GM21381 (cell line): ENCODE measurements around the gene KRTAP25-1.

Experiments
- ATAC-seq: cut with Tn5 transposase; IDR thresholded peaks from one replicate; pipeline ENCODE4 v1.9.1; 2021; ENCODE audit warnings: mild to moderate bottlenecking, moderate library complexity; ENCODE audit not compliant: unreplicated experiment

Gene KRTAP25-1

DNA sequence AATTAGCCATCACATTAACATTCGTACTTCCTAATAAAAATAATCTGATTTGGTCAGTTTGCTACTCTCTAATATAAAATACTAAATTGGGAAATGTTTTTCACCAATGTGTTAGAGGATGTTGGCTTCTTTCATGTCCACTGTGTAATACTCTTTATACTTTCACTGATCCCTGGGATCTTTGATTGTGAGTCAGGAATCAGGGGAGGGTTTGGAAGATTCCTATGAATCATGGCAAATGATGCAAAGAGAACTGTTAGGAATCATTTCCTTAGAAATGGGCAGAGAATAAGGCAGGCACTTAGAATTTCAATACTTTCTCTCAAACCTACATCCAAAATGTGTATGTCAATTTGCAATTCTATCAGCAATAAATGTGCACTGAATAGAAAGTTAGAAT, 37.5 kb downstream of the KRTAP25-1 start:
- ATAC-seq: no peak

DNA sequence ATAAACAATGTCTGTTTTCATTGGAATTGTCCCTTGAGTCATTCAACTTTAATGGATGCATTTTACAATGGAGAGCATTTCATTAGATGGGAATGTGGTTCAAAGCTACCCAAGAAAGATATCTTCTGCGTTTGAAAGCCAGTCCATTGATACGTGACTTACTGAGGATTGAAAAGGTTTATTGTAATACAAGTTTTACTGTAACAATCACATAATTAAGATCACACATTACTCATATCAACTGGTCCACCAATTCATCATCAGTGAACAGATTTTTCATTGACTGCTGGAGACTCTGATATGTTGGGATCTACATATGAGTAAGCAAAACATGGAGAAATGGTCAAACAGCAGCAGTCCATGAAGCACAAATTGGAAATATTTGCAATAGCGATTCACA, 39.4 kb downstream of the KRTAP25-1 start:
- ATAC-seq: no peak

DNA sequence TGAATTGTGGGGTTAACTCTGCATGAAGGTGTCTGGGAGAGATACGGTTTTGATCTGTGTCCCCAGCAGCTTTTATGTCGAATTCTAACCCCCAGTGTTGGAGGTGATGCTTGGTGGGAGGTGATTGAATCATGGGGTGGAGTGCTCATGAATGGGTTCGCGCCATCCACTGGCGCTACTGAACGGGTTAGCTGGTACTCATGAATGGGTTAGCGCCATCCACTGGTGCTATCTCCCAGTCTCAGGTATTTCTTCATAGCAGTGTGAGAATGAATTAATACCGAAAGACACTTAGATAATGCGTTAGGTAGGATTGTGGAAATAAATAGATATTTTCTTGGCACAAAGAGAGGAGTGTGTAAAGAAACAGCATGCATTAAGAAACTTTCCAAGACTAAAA, 40.5 kb downstream of the KRTAP25-1 start:
- ATAC-seq: no peak

GRCh38 chr21:30245061-30245460, 44.3 kb downstream of the KRTAP25-1 start:
- ATAC-seq: no peak

DNA sequence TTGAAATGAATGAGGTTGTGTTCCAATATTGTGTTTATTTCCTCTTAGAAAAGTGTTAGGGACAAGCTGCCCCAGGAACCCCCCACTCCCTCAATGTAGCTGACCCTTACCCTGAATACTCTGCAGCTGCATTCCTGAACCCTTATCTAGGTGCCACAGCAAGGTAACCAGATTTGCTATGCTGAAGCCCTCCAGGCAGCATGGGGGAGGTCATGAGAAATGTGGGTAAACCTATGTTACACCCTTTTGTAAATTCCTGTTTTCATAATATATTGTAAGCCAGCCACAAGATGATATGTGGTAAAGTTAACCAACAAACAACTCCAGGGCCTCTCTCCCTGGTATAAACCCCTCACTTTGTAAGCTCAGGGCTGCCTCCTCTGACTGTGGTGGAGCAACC, 45.6 kb downstream of the KRTAP25-1 start:
- ATAC-seq: no peak

- no peak for ATAC-seq
Measured at GRCh38 chr21:30240661-30241060, 48.7 kb downstream of the KRTAP25-1 start.
